PC-3 (cell line): ENCODE results near the gene OPALIN. TPM values are rescaled to one million over a fixed set of nuclear protein-coding genes. Genes with fewer than 3 reads are reported as not detected.

ENCODE experiments used
- ATAC-seq: fragments of 200-7000 bp; cut with Tn5 transposase; 2 replicates; pipeline ENCODE4 v1.9.1; 2020; ENCODE audit warnings: mild to moderate bottlenecking, moderate library complexity
- BruUV-seq: library from RNA; stranded (reverse); fragments of 400-500 nt; replicated peaks from 2 replicates; lab custom pipeline; 2021; lab: Mats Ljungman, UMichigan
- CTCF ChIA-PET: fragments of 300-600 bp; sonication (Branson Sonifier 250); formaldehyde crosslinking; loops from one replicate; lab custom pipeline; 2022; ENCODE audit warnings: antibody characterized with exemption; lab: Charles Lee
- POLR2A ChIA-PET: fragments of 300-600 bp; sonication (Branson Sonifier 250); formaldehyde crosslinking; loops from one replicate; lab custom pipeline; 2022; ENCODE audit warnings: antibody characterized with exemption; ENCODE audit not compliant: unreplicated experiment; lab: Charles Lee
- DNase-seq: peaks from one replicate; pipeline ENCODE4 v3.0.0-alpha.2; 2015
- H2AFZ ChIP-seq: fragments of 300-600 bp; sonication (generic); 2 replicates; pipeline ENCODE4 v1.6.0; 2016; ENCODE audit warnings: antibody characterized with exemption, low read length
- H3F3A ChIP-seq: fragments of 300-600 bp; sonication (generic); one replicate; pipeline ENCODE4 v1.6.0; 2017; ENCODE audit warnings: antibody characterized with exemption, low read length, control low read depth, mild to moderate bottlenecking; ENCODE audit not compliant: unreplicated experiment
- H3K27ac ChIP-seq: fragments of 300-600 bp; sonication (generic); 2 replicates; pipeline ENCODE4 v1.5.1; 2016; ENCODE audit warnings: mild to moderate bottlenecking, low read length
- H3K27me3 ChIP-seq: fragments of 300-600 bp; sonication (generic); 2 replicates; pipeline ENCODE4 v1.6.1; 2016; ENCODE audit warnings: low read length, mixed read lengths
- H3K36me3 ChIP-seq: fragments of 300-600 bp; sonication (generic); 2 replicates; pipeline ENCODE4 v1.6.1; 2016; ENCODE audit warnings: low read depth, mixed run types, low read length, mixed read lengths
- H3K4me1 ChIP-seq: fragments of 300-600 bp; sonication (generic); 2 replicates; pipeline ENCODE4 v1.5.1; 2016; ENCODE audit warnings: low read length; ENCODE audit not compliant: insufficient read depth
- H3K4me2 ChIP-seq: fragments of 300-600 bp; sonication (generic); 2 replicates; pipeline ENCODE4 v1.6.0; 2016; ENCODE audit warnings: low read length
- H3K4me3 ChIP-seq: fragments of 300-600 bp; sonication (generic); 2 replicates; pipeline ENCODE4 v1.5.1; 2016; ENCODE audit warnings: mild to moderate bottlenecking, low read length, mixed read lengths
- H3K79me2 ChIP-seq: fragments of 300-600 bp; sonication (generic); 2 replicates; pipeline ENCODE4 v1.6.1; 2017; ENCODE audit warnings: low read length, mixed read lengths
- H3K9ac ChIP-seq: fragments of 300-600 bp; sonication (generic); 2 replicates; pipeline ENCODE4 v1.6.0; 2016; ENCODE audit warnings: mild to moderate bottlenecking, low read length
- H3K9me2 ChIP-seq: fragments of 300-600 bp; sonication (generic); replicated peaks from 2 replicates; pipeline ENCODE4 v1.6.1; 2016; ENCODE audit warnings: mixed run types, low read length, mixed read lengths
- H3K9me3 ChIP-seq: fragments of 300-600 bp; sonication (generic); 2 replicates; pipeline ENCODE4 v1.6.1; 2016; ENCODE audit warnings: low read length, mixed read lengths
- H4K20me1 ChIP-seq: fragments of 300-600 bp; sonication (generic); 2 replicates; pipeline ENCODE4 v1.6.1; 2016; ENCODE audit warnings: low read length, mixed read lengths
- CTCF ChIP-seq: fragments of 300-600 bp; sonication (generic); conservative IDR thresholded peaks from 2 replicates; pipeline ENCODE4 v1.5.1; 2017; ENCODE audit warnings: antibody characterized with exemption, low read depth, mild to moderate bottlenecking, low read length
- EZH2 ChIP-seq: fragments of 300-600 bp; sonication (generic); IDR thresholded peaks from one replicate; pipeline ENCODE4 v1.6.1; 2017; ENCODE audit warnings: antibody characterized with exemption, mild to moderate bottlenecking, low read length; ENCODE audit not compliant: unreplicated experiment
- EZH2phosphoT487 ChIP-seq: fragments of 300-600 bp; sonication (generic); IDR thresholded peaks from 2 replicates; pipeline ENCODE4 v1.6.1; 2018; ENCODE audit warnings: mild to moderate bottlenecking, antibody characterized with exemption, low read length, borderline replicate concordance
- intact Hi-C: fragments of 100-400 bp; cut with micrococcal nuclease; formaldehyde crosslinking; loops from 2 replicates; pipeline ENCODE4 v1.9.0; 2023
- total RNA-seq: library from RNA; depleted of rRNA; stranded (reverse); fragments of >200 nt; gene quantifications from 2 replicates; pipeline ENCODE4 v1.2.3, GENCODE V29; 2014

The OPALIN gene
- total RNA-seq, 1 experiment from 2014 or later: not detected

DNA sequence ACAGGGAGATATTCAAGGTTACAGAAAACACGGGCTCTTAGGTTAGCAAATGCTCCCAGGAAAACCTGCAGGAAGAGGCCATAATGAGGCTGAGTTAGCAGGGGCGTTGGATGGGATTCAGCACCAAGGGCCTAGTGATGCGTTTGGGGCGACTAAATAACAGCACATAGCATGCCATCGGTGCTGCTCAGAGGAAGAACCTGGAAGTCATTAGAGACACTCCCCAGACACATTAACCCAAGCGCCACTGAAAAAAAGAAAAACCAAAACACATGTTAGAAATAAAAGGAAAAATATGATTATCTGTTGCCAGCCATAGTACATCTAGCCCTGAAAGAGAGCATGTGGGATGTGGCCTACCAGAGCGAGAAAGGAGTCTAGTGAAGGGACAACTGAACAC, 28.8 kb upstream of the OPALIN start:
- Histone ChIP-seq H3K27ac (no peak overlapping the region), H3K4me2 (no peak overlapping the region), H3F3A (no peaks in the 10 kb centered on the region), H3K79me2 (no peaks in the 10 kb centered on the region), H3K27me3 (peaks cover 62% of the 10 kb centered on the region), H3K9ac (no peak overlapping the region), H3K4me3 (no peak overlapping the region), H4K20me1 (no peaks in the 10 kb centered on the region), H2AFZ (no peak overlapping the region), H3K36me3 (no peaks in the 10 kb centered on the region), H3K9me2 (no peaks in the 10 kb centered on the region), H3K9me3 (no peaks in the 10 kb centered on the region), H3K4me1 (no peaks in the 10 kb centered on the region)
- no peak for TF ChIP-seq EZH2
- no peak for TF ChIP-seq EZH2phosphoT487
- TF ChIP-seq CTCF: no peak
- POLR2A ChIA-PET: no interaction called here
- intact Hi-C loops: no loop called here
- BruUV-seq: no TSS peak
- ATAC-seq (no peak), DNase-seq (no peak)
- CTCF ChIA-PET: interaction anchor here (0.6 kb wide), 1 partner anchor 287 kb away, joined by 4 read pairs; no protein-coding TSS in a partner anchor

DNA sequence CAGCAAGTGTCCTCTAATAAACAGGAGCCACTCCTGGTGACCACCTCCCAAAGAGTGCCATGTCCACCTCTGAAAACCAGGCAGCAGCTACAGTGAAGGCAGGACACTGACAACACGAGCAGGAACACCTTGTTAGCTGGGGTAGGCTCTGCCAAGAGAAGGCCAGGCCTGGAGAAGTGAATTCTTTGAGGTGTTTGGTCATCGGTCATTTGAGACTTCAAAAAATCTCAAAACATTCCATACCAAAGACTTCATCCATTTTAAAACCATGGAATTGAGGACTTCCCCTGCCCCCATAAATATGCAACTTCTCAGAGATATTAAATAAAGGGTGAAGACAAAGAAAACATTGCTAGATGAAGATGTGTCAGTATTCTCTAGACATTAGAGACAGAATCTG, 28.4 kb upstream of the OPALIN start:
- H3F3A ChIP-seq: no peaks in the 10 kb centered on the region
- peaks cover 58% of the 10 kb centered on the region for H3K27me3 ChIP-seq
- H4K20me1 ChIP-seq: no peaks in the 10 kb centered on the region
- H3K9ac ChIP-seq: no peak overlapping the region
- no peak overlapping the region for H2AFZ ChIP-seq
- POLR2A ChIA-PET: no interaction called here
- TF ChIP-seq EZH2: no peak
- TF ChIP-seq CTCF: no peak
- TF ChIP-seq EZH2phosphoT487: no peak
- no peaks in the 10 kb centered on the region for H3K36me3 ChIP-seq
- H3K9me2 ChIP-seq: no peaks in the 10 kb centered on the region
- H3K4me1 ChIP-seq: no peaks in the 10 kb centered on the region
- H3K4me3 ChIP-seq: no peak overlapping the region
- no TSS peak for BruUV-seq
- no peaks in the 10 kb centered on the region for H3K79me2 ChIP-seq
- H3K27ac ChIP-seq: no peak overlapping the region
- H3K9me3 ChIP-seq: no peaks in the 10 kb centered on the region
- intact Hi-C loops: no loop called here
- DNase-seq (no peak), ATAC-seq (no peak)
- CTCF ChIA-PET: interaction anchor here (0.6 kb wide), 1 partner anchor 287 kb away, joined by 4 read pairs; no protein-coding TSS in a partner anchor
- no peak overlapping the region for H3K4me2 ChIP-seq

GRCh38 chr10:96384506-96384905, 25.7 kb upstream of the OPALIN start:
- intact Hi-C loops: no loop called here
- no peaks in the 10 kb centered on the region for H3K9me2 ChIP-seq
- H3K4me1 ChIP-seq: no peaks in the 10 kb centered on the region
- H3K79me2 ChIP-seq: no peaks in the 10 kb centered on the region
- ChIA-PET CTCF (no interaction called here), POLR2A (no interaction called here)
- H3K27ac ChIP-seq: no peak overlapping the region
- TF ChIP-seq EZH2 (no peak), CTCF (no peak), EZH2phosphoT487 (no peak)
- DNase-seq: no peak
- peaks cover 36% of the 10 kb centered on the region for H3K27me3 ChIP-seq
- H2AFZ ChIP-seq: no peak overlapping the region
- H4K20me1 ChIP-seq: no peaks in the 10 kb centered on the region
- BruUV-seq: no TSS peak
- ATAC-seq: no peak
- H3K4me3 ChIP-seq: no peak overlapping the region
- no peaks in the 10 kb centered on the region for H3F3A ChIP-seq
- H3K9ac ChIP-seq: no peak overlapping the region
- no peaks in the 10 kb centered on the region for H3K36me3 ChIP-seq
- no peak overlapping the region for H3K4me2 ChIP-seq
- no peaks in the 10 kb centered on the region for H3K9me3 ChIP-seq
